ENCODE measurements around the gene LCN6.
A peak's percentile ranks its signal among the peaks of the same experiment; 100 is the strongest.

Gene LCN6

GRCh38 chr9:136718345-136719194 lies 29.8 kb downstream of the LCN6 start:
- no peak overlapping the region for H3K4me3 ChIP-seq (ENCODE audit: low read depth, low read length)
- no peak for TF ChIP-seq CTCF (IDR thresholded peaks at IDR 0.05; ENCODE audit: control insufficient read depth, extremely low read depth, insufficient read depth)
- no peak for DNase-seq (ENCODE audit: low read depth)

GRCh38 chr9:136717399-136717798 lies 30.9 kb downstream of the LCN6 start:
- DNase-seq (ENCODE audit: low read depth): no peak
- TF ChIP-seq CTCF (IDR thresholded peaks at IDR 0.05; ENCODE audit: control insufficient read depth, extremely low read depth, insufficient read depth): no peak
- H3K4me3 ChIP-seq (ENCODE audit: low read depth, low read length): no peak overlapping the region

GRCh38 chr9:136714893-136715274 lies 33.4 kb downstream of the LCN6 start:
- TF ChIP-seq CTCF (IDR thresholded peaks at IDR 0.05; ENCODE audit: control insufficient read depth, extremely low read depth, insufficient read depth): no peak
- no peak for DNase-seq (ENCODE audit: low read depth)
- H3K4me3 ChIP-seq (ENCODE audit: low read depth, low read length): no peak overlapping the region

GRCh38 chr9:136714096-136714892 lies 34.0 kb downstream of the LCN6 start:
- H3K4me3 ChIP-seq (ENCODE audit: low read depth, low read length): no peak overlapping the region
- no peak for TF ChIP-seq CTCF (IDR thresholded peaks at IDR 0.05; ENCODE audit: control insufficient read depth, extremely low read depth, insufficient read depth)
- no peak for DNase-seq (ENCODE audit: low read depth)

- DNase-seq (ENCODE audit: low read depth): no peak
- TF ChIP-seq CTCF (IDR thresholded peaks at IDR 0.05; ENCODE audit: control insufficient read depth, extremely low read depth, insufficient read depth): no peak
- H3K4me3 ChIP-seq (ENCODE audit: low read depth, low read length): peak overlapping the region; percentile 79
Observed at GRCh38 chr9:136713550-136713949, 34.8 kb downstream of the LCN6 start.

- TF ChIP-seq CTCF (IDR thresholded peaks at IDR 0.05; ENCODE audit: control insufficient read depth, extremely low read depth, insufficient read depth): no peak
- DNase-seq (ENCODE audit: low read depth): no peak
- peak overlapping the region; percentile 79 for H3K4me3 ChIP-seq (ENCODE audit: low read depth, low read length)
Observed at GRCh38 chr9:136712690-136713544, 35.4 kb downstream of the LCN6 start.
